A549 (cell line): ENCODE results near the gene FAM98C. TPM values are rescaled to one million over a fixed set of nuclear protein-coding genes. Genes with fewer than 3 reads are reported as not detected.
A peak's percentile ranks its signal among the peaks of the same experiment; 100 is the strongest.

ENCODE experiments used
- ATAC-seq, 2 experiments: fragments of 200-7000 bp in 1 of 2; fragments of >200 bp in 1 of 2; cut with Nextera tagmentation in 1 of 2; cut with Tn5 transposase in 1 of 2; 3 replicates each; pipeline versions ENCODE4 v1.8.0 to v1.9.1; 2018 to 2020; ENCODE audit warnings: mild to moderate bottlenecking in 1 of 2, moderate library complexity in 1 of 2
- CTCF ChIA-PET: fragments of 300-600 bp; sonication (Branson Sonifier 250); formaldehyde crosslinking; extraction: SDS; loops from one replicate; lab custom pipeline; 2021; ENCODE audit warnings: antibody characterized with exemption, inconsistent platforms; lab: Yijun Ruan, JAX
- POLR2A ChIA-PET: fragments of 350-600 bp; formaldehyde crosslinking; extraction: SDS; loops from one replicate; lab custom pipeline; 2021; ENCODE audit warnings: antibody characterized with exemption, inconsistent platforms; lab: Yijun Ruan, JAX
- DNase-seq, 2 experiments: peaks; one replicate each; pipeline versions ENCODE4 v3.0.0 to v3.0.0-alpha.2; 2011 to 2016; ENCODE audit warnings: low read depth in 1 of 2, low spot score in 1 of 2
- FAIRE-seq: peaks from 2 replicates; lab custom pipeline; 2011; peaks lifted over from hg19 to GRCh38; lab: Jason Lieb, UNC
- H3K27ac ChIP-seq, 2 experiments: fragments of >200 bp; sonication (Bioruptor Twin); formaldehyde crosslinking; 3 replicates each; pipeline ENCODE4 v1.5.1; 2016 to 2017
- H3K4me1 ChIP-seq: fragments of >200 bp; sonication (Bioruptor Twin); formaldehyde crosslinking; 3 replicates; pipeline ENCODE4 v1.6.1; 2016
- H3K4me2 ChIP-seq: fragments of >200 bp; sonication (Bioruptor Twin); formaldehyde crosslinking; 3 replicates; pipeline ENCODE4 v1.6.1; 2016
- H3K4me3 ChIP-seq: fragments of >200 bp; sonication (Bioruptor Twin); formaldehyde crosslinking; 3 replicates; pipeline ENCODE4 v1.5.1; 2016
- H3K9me3 ChIP-seq: fragments of >200 bp; sonication (Bioruptor Twin); formaldehyde crosslinking; 3 replicates; pipeline ENCODE4 v1.6.1; 2016
- EHF ChIP-seq: fragments of 250-450 bp; sonication (Bioruptor Pico); IDR thresholded peaks from 2 replicates; pipeline ENCODE4 v1.5.0; 2020; ENCODE audit warnings: mild to moderate bottlenecking
- EP300 ChIP-seq, 2 experiments: fragments of >200 bp; sonication (Bioruptor Twin); formaldehyde crosslinking; IDR thresholded peaks; 2 replicates in 1 of 2; 3 replicates in 1 of 2; pipeline ENCODE4 v1.6.1; 2016 to 2017
- ESRRA ChIP-seq: fragments of 150-350 bp; IDR thresholded peaks from 2 replicates; pipeline ENCODE4 v1.6.1; 2014; ENCODE audit warnings: mild to moderate bottlenecking, low read length, borderline replicate concordance
- FOSB ChIP-seq: fragments of 250-450 bp; sonication (Bioruptor Pico); IDR thresholded peaks from 2 replicates; pipeline ENCODE4 v1.5.0; 2020; ENCODE audit warnings: mild to moderate bottlenecking, moderate library complexity
- GATA3 ChIP-seq: IDR thresholded peaks from 2 replicates; pipeline ENCODE4 v1.6.1; 2012; ENCODE audit warnings: borderline replicate concordance
- HOXA7 ChIP-seq: fragments of 250-450 bp; sonication (Bioruptor Pico); IDR thresholded peaks from 2 replicates; pipeline ENCODE4 v1.5.0; 2020; ENCODE audit warnings: mild to moderate bottlenecking, moderate library complexity
- HOXB13 ChIP-seq: fragments of 250-450 bp; sonication (Bioruptor Pico); IDR thresholded peaks from 2 replicates; pipeline ENCODE4 v1.5.0; 2020; ENCODE audit warnings: low read depth, mild to moderate bottlenecking, moderate library complexity
- JUNB ChIP-seq: fragments of >200 bp; sonication (Bioruptor Twin); formaldehyde crosslinking; IDR thresholded peaks from 2 replicates; pipeline ENCODE4 v1.6.1; 2016
- KDM5A ChIP-seq: fragments of 200-600 bp; sonication (generic); IDR thresholded peaks from 2 replicates; pipeline ENCODE4 v1.6.1; 2016; ENCODE audit warnings: antibody characterized with exemption, mild to moderate bottlenecking
- MAFK ChIP-seq: fragments of 450-650 bp; IDR thresholded peaks from 2 replicates; pipeline ENCODE4 v1.6.1; 2014; ENCODE audit not compliant: partially characterized antibody
- MYC ChIP-seq: IDR thresholded peaks from 2 replicates; pipeline ENCODE4 v1.6.1; 2012; ENCODE audit warnings: mild to moderate bottlenecking, inconsistent platforms, low read length, improper control_type of control experiment, borderline replicate concordance
- NFE2L2 ChIP-seq: fragments of 150-350 bp; conservative IDR thresholded peaks from 2 replicates; pipeline ENCODE4 v1.6.1; 2014; ENCODE audit warnings: low read length
- PBX3 ChIP-seq: IDR thresholded peaks from 2 replicates; pipeline ENCODE4 v1.6.1; 2012
- POLR2A ChIP-seq: IDR thresholded peaks from 2 replicates; pipeline ENCODE4 v1.6.1; 2012; ENCODE audit warnings: mild to moderate bottlenecking, low read length
- POLR2AphosphoS2 ChIP-seq: conservative IDR thresholded peaks from 2 replicates; pipeline ENCODE4 v1.6.1; 2012; ENCODE audit warnings: low read length, improper control_type of control experiment, inconsistent platforms
- RAD21 ChIP-seq, 2 experiments: fragments of >200 bp in 1 of 2; sonication (Bioruptor Twin) in 1 of 2; formaldehyde crosslinking in 1 of 2; IDR thresholded peaks in 1 of 2; conservative IDR thresholded peaks in 1 of 2; 2 replicates in 1 of 2; 3 replicates in 1 of 2; pipeline ENCODE4 v1.6.1; 2012 to 2018; ENCODE audit warnings: inconsistent platforms in 1 of 2
- TFCP2L1 ChIP-seq: fragments of 250-450 bp; sonication (Bioruptor Pico); IDR thresholded peaks from 2 replicates; pipeline ENCODE4 v1.5.0; 2021; ENCODE audit warnings: mild to moderate bottlenecking
- TP53 ChIP-seq: fragments of 250-450 bp; sonication (Bioruptor Pico); IDR thresholded peaks from 2 replicates; pipeline ENCODE4 v1.5.0; 2021; ENCODE audit warnings: mild to moderate bottlenecking, moderate library complexity
- ZFP36 ChIP-seq: fragments of 450-650 bp; IDR thresholded peaks from 2 replicates; pipeline ENCODE4 v1.6.1; 2014; ENCODE audit warnings: borderline replicate concordance; ENCODE audit not compliant: partially characterized antibody
- WGBS: methylation state at CpG from one replicate; pipeline ENCODE4 v1.1.6; 2017; ENCODE audit errors: missing lambda C conversion rate; 5-methylcytosine and 5-hydroxymethylcytosine counted together
- polyA plus RNA-seq, 4 experiments: library from polyadenylated mRNA; depleted of rRNA in 3 of 4; stranded (reverse); fragments of >200 nt; fragmentation: RNase III in 1 of 4; extraction: RNeasy Plus Mini Kit Qiagen cat#74134 plus additional on column Dnase treatment in 1 of 4; gene quantifications; 2 replicates in 3 of 4; 3 replicates in 1 of 4; pipeline ENCODE4 v1.2.3, GENCODE V29; 2011 to 2017
- TF ChIP-seq, protein P1 (sequence below): fragments of >200 bp; sonication (Bioruptor Twin); formaldehyde crosslinking; IDR thresholded peaks from 3 replicates; pipeline ENCODE4 v1.6.1; 2016
- TF ChIP-seq, protein P2 (sequence below): fragments of >200 bp; sonication (Bioruptor Twin); formaldehyde crosslinking; IDR thresholded peaks from 3 replicates; pipeline ENCODE4 v1.5.1; 2016

Gene FAM98C
- polyA plus RNA-seq, 2 of the 4 experiments (the other 2 are of a cell fraction), result 12.8 to 20.4 TPM

DNA sequence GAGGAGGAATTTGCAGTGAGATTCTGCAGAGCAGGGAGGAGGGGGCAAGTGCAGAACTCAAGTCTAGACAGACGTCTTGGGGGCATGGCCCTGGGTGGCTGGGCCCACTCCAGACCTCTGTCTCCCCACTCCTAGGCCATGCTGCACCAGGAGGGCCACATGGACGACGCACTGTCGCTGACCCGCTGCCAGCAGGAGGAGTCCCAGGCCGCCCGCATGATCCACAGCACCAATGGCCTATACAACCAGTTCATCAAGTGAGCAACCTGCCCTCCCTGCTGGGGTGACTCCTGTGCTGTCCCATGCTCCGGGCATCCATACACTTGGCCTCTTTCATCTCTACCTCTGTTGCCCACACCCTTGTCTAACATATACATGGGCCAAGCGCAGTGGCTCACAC is 48.7 kb downstream of the FAM98C start:
- 57% methylated on average over 9 of the region's 9 CpGs for WGBS
- TF ChIP-seq ESRRA, result no peak
- TF ChIP-seq TFCP2L1, result no peak
- TF ChIP-seq MAFK, result no peak
- TF ChIP-seq, protein P1, sequence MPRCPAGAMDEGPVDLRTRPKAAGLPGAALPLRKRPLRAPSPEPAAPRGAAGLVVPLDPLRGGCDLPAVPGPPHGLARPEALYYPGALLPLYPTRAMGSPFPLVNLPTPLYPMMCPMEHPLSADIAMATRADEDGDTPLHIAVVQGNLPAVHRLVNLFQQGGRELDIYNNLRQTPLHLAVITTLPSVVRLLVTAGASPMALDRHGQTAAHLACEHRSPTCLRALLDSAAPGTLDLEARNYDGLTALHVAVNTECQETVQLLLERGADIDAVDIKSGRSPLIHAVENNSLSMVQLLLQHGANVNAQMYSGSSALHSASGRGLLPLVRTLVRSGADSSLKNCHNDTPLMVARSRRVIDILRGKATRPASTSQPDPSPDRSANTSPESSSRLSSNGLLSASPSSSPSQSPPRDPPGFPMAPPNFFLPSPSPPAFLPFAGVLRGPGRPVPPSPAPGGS, result no peak
- no peak for TF ChIP-seq ZFP36
- no peak for TF ChIP-seq POLR2AphosphoS2
- TF ChIP-seq NFE2L2, result no peak
- peak; percentile 42 to 43; a peak in 4 of 6 replicates for ATAC-seq

GRCh38 chr19:38452430-38453366 is 49.8 kb downstream of the FAM98C start:
- peak; percentile 4 to 66; a peak in 3 of 6 replicates for ATAC-seq
- no peak for FAIRE-seq
- Histone ChIP-seq H3K4me1 (no peaks in the 10 kb centered on the region), H3K4me2 (no peak overlapping the region), H3K4me3 (no peak overlapping the region), H3K9me3 (no peaks in the 10 kb centered on the region), H3K27ac (no peak overlapping the region)
- 61% methylated on average over 40 of the region's 45 CpGs for WGBS
- peak in 1 of 2 experiments; percentile 69 for DNase-seq
- ChIA-PET CTCF (interaction anchor here (0.5 to 3.0 kb wide), 6 partner anchors 12 to 621 kb away, joined by 3 to 13 read pairs (median 3); partner anchors contain the start of gene FAM98C), POLR2A (interaction anchor here (0.6 kb wide), 1 partner anchor 569 kb away, joined by 4 read pairs; no protein-coding TSS in a partner anchor)
- TF ChIP-seq, protein P1, result no peak
- TF ChIP-seq FOSB, result no peak
- no peak for TF ChIP-seq EP300 (IDR thresholded peaks at IDR 0.05)
- TF ChIP-seq EHF, result no peak
- no peak for TF ChIP-seq HOXB13 (CRISPR knock-in tag)
- TF ChIP-seq HOXA7, result no peak
- TF ChIP-seq POLR2A, result no peak
- TF ChIP-seq KDM5A, result no peak
- TF ChIP-seq GATA3, result no peak
- TF ChIP-seq RAD21 (conservative IDR thresholded peaks at IDR 0.05 in 1 of 2, IDR thresholded peaks at IDR 0.05 in 1 of 2), result no peak
- no peak for TF ChIP-seq TP53

More for the DNA sequence above, 48.7 kb downstream of the FAM98C start:
- H3K4me1 ChIP-seq, result no peaks in the 10 kb centered on the region
- no peaks in the 10 kb centered on the region for H3K9me3 ChIP-seq
- POLR2A ChIA-PET, result interaction anchor here (0.6 kb wide), 1 partner anchor 571 kb away, joined by 4 read pairs; no protein-coding TSS in a partner anchor
- no peak overlapping the region for H3K27ac ChIP-seq
- H3K4me2 ChIP-seq, result no peak overlapping the region
- FAIRE-seq (no peak), DNase-seq (no peak)
- no peak overlapping the region for H3K4me3 ChIP-seq
- CTCF ChIA-PET, result interaction anchor here (0.6 to 5.2 kb wide), 2 partner anchors 48 to 622 kb away, joined by 3 to 22 read pairs; partner anchors contain the start of gene FAM98C

DNA sequence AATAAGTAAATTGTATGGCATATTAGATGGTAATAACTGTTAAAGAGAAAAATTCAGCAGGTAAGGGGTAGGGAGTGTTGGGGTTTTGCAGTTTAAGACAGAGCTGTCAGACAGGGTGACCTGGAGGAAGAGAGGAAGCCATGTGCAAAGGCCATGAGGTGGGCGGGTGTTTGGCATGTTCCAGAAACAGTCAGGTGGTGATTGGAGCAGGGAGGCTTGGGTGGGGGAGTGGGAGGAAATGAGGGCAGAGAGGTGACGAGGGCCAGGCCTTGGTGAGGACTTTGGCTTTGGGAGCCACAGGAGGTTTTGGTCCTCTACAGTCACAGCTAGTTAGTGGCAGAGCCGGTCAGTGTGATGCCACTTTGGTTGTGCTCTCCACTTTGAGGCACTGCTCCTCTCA is 50.7 kb downstream of the FAM98C start:
- WGBS, result 71% methylated on average over 3 of the region's 3 CpGs
- DNase-seq (no peak), FAIRE-seq (no peak)
- ChIA-PET CTCF (interaction anchor here (0.6 to 3.0 kb wide), 6 partner anchors 9 to 524 kb away, joined by 3 to 13 read pairs (median 4); partner anchors contain the start of gene FAM98C), POLR2A (no interaction called here)
- Histone ChIP-seq H3K4me3 (no peak overlapping the region), H3K4me1 (no peaks in the 10 kb centered on the region), H3K4me2 (no peak overlapping the region), H3K27ac (no peak overlapping the region)
- TF ChIP-seq PBX3, result no peak
- no peak for TF ChIP-seq HOXB13 (CRISPR knock-in tag)
- TF ChIP-seq, protein P2, sequence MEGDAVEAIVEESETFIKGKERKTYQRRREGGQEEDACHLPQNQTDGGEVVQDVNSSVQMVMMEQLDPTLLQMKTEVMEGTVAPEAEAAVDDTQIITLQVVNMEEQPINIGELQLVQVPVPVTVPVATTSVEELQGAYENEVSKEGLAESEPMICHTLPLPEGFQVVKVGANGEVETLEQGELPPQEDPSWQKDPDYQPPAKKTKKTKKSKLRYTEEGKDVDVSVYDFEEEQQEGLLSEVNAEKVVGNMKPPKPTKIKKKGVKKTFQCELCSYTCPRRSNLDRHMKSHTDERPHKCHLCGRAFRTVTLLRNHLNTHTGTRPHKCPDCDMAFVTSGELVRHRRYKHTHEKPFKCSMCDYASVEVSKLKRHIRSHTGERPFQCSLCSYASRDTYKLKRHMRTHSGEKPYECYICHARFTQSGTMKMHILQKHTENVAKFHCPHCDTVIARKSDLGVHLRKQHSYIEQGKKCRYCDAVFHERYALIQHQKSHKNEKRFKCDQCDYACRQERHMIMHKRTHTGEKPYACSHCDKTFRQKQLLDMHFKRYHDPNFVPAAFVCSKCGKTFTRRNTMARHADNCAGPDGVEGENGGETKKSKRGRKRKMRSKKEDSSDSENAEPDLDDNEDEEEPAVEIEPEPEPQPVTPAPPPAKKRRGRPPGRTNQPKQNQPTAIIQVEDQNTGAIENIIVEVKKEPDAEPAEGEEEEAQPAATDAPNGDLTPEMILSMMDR, result no peak
- peak; percentile 17; the same call in 1 of the 2 replicates for TF ChIP-seq POLR2A
- no peak for TF ChIP-seq MYC
- TF ChIP-seq JUNB, result no peak
- TF ChIP-seq, all 56 proteins: peak for 1
- no peak for ATAC-seq
- H3K9me3 ChIP-seq, result no peaks in the 10 kb centered on the region
